ENCODE data around the gene MORN1. TPM values are rescaled to one million over a fixed set of nuclear protein-coding genes. Genes with fewer than 3 reads are reported as not detected.

MORN1 gene
- total RNA-seq, 4 donors from 2014 or later, result 7.0 to 9.8 (median 8.0) TPM

DNA sequence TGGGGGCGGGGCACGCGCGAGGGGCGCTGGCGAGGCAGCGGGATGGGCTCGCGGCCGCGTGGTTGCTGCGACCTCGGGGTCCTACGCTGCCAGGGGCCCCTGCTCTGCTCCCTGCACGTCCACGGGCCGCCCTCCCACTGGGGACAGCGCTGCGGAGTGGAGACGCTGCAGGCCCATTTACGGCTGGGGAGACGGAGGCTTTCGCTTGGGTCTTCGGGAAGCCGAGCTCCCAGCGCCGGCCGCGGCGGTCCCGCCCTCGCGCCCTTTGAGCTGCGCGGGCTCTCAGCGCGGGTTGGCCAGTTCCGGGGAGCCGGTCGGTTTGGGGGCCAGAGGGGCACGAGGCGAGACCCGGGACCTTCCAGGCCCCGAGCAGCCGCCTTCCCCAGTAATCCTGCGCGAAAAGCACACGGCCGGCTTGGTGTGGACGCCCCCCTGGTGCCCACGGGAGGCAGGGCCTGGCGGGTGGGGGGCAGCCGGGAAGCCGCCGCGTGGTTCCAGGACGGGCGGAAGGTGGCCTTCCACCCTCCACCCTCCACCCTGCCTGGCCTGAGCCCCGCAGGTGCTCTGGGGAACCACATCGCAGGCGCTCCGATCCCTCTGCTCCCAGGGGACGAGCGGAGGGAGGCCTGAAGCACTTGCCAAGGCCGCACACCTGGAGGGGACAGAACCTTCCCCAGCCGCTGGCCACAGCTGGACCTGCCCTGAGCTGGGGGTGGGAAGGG is 21.6 kb upstream of the MORN1 start:
- intact Hi-C loops (cut with DNase I), result loop anchor here (2.0 to 5.0 kb wide), 3 partner anchors 114 to 229 kb away; partner anchors contain the start of gene PANK4
- Histone ChIP-seq H3K9me3 (no peaks in the 10 kb centered on the region), H3K27ac (replicated peaks in 1 of 4) (peak overlapping the region; percentile 87 to 95 (median 92)), H3K4me1 (peaks cover 27 to 37% (median 30%) of the 10 kb centered on the region in 4 donors), H3K4me3 (peak overlapping the region; percentile 75 to 97 (median 94)), H3K27me3 (peaks cover 0 to 28% (median 6%) of the 10 kb centered on the region in 4 donors), H3K36me3 (peaks cover 8 to 23% (median 16%) of the 10 kb centered on the region in 4 donors)
- peak; percentile 94 for DNase-seq (ENCODE audit: extremely low spot score)
- TF ChIP-seq, protein P1, sequence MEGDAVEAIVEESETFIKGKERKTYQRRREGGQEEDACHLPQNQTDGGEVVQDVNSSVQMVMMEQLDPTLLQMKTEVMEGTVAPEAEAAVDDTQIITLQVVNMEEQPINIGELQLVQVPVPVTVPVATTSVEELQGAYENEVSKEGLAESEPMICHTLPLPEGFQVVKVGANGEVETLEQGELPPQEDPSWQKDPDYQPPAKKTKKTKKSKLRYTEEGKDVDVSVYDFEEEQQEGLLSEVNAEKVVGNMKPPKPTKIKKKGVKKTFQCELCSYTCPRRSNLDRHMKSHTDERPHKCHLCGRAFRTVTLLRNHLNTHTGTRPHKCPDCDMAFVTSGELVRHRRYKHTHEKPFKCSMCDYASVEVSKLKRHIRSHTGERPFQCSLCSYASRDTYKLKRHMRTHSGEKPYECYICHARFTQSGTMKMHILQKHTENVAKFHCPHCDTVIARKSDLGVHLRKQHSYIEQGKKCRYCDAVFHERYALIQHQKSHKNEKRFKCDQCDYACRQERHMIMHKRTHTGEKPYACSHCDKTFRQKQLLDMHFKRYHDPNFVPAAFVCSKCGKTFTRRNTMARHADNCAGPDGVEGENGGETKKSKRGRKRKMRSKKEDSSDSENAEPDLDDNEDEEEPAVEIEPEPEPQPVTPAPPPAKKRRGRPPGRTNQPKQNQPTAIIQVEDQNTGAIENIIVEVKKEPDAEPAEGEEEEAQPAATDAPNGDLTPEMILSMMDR (IDR thresholded peaks at IDR 0.05), result no peak
- TF ChIP-seq POLR2A (IDR thresholded peaks at IDR 0.05; ENCODE audit: low read depth), result no peak
- TF ChIP-seq POLR2AphosphoS5 (IDR thresholded peaks at IDR 0.05), result peak in 1 of 2 donors; percentile 73
- TF ChIP-seq EP300 (IDR thresholded peaks at IDR 0.05), result no peak
- 9% methylated on average over 6 of the region's 66 CpGs for WGBS

DNA sequence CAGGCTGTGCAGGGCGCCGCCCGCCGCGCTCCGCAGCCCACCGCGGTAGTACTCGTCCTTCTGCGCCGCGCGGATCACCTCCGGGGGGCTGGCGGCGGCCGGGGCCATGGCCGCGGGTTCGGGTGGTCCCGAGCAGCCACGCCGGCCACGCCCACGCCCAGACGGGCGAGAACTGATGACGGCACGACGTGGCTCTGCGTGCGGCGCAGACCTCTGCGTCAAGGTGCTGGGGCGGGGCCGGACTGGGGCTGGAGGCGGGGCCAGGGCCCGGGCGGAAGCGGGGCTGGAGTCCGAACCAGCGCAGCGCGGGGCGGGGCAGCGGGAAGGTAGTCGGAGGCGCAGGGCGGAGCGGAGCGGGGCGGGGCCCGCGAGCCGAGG is 21.0 kb upstream of the MORN1 start, which contains the start of gene PEX10:
Gene PEX10 (minus strand): TSS at position 170 of the 378 bp plus-strand sequence. CDS start 62 bp downstream, at position 108.
- intact Hi-C loops (cut with DNase I), result loop anchor here (2.0 to 5.0 kb wide), 3 partner anchors 115 to 230 kb away; partner anchors contain the start of gene PANK4
- 3% methylated on average over 8 of the region's 55 CpGs for WGBS
- H3K4me3 ChIP-seq, result peak within 1 kb of the TSS; percentile 75 to 97 (median 94)

DNA sequence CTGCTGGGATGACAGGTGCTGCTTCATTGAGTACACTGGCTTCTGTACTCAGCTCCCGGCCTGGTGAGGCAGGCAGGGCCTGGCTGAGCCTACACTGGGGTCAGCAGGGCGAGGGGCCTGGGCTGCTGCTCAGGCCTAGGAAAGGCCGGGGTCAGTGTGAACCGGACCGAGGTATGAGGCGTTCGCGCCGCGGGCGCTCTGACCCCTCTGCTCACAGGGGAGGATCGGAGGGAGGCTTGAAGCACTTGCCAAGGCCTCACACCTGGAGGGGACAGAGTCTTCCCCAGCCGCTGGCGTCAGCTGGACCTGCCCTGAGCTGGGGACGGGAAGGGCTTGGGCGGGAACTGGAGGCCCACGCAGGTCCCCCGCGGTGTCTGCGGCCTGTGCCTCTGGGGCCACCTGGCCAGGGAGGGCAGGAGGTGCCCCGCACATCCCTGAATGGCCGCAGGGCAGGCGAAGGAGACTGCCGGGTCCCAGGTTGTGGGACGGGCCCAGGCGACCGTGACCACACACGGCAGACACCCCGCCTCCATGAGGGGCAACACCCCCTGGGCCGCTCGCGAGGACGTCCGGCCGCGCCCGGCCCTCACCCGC is 20.5 kb upstream of the MORN1 start:
- intact Hi-C loops (cut with DNase I), result loop anchor here (2.0 to 5.0 kb wide), 3 partner anchors 115 to 230 kb away; partner anchors contain the start of gene PANK4
- H3K36me3 ChIP-seq, result peaks cover 9 to 34% (median 24%) of the 10 kb centered on the region in 4 donors
- peak overlapping the region; percentile 87 to 95 (median 92) for H3K27ac ChIP-seq (replicated peaks in 1 of 4)
- peaks cover 27 to 37% (median 30%) of the 10 kb centered on the region in 4 donors for H3K4me1 ChIP-seq
- peaks cover 0 to 18% (median under 1%) of the 10 kb centered on the region in 4 donors for H3K27me3 ChIP-seq
- no peaks in the 10 kb centered on the region for H3K9me3 ChIP-seq
- TF ChIP-seq, protein P1 (IDR thresholded peaks at IDR 0.05), result no peak
- TF ChIP-seq POLR2A (IDR thresholded peaks at IDR 0.05; ENCODE audit: low read depth) (no peak), EP300 (IDR thresholded peaks at IDR 0.05) (no peak), POLR2AphosphoS5 (IDR thresholded peaks at IDR 0.05) (no peak)
- peak overlapping the region; percentile 75 to 97 (median 94) for H3K4me3 ChIP-seq
- DNase-seq (ENCODE audit: extremely low spot score), result no peak
- 10% methylated on average over 8 of the region's 38 CpGs for WGBS

More for the DNA sequence above, 21.0 kb upstream of the MORN1 start, which contains the start of gene PEX10:
- TF ChIP-seq POLR2AphosphoS5 (IDR thresholded peaks at IDR 0.05) (peak; percentile 78 to 94), POLR2A (IDR thresholded peaks at IDR 0.05; ENCODE audit: low read depth) (no peak), EP300 (IDR thresholded peaks at IDR 0.05) (no peak)
- TF ChIP-seq, protein P1 (IDR thresholded peaks at IDR 0.05), result peak in 1 of 3 experiments; percentile 4
- Histone ChIP-seq H3K9me3 (no peaks in the 10 kb centered on the region), H3K27me3 (peaks cover 0 to 23% (median 3%) of the 10 kb centered on the region in 4 donors), H3K36me3 (peaks cover 9 to 29% (median 20%) of the 10 kb centered on the region in 4 donors), H3K27ac (replicated peaks in 1 of 4) (peak within 1 kb of the TSS; percentile 87 to 95 (median 92)), H3K4me1 (peaks cover 27 to 37% (median 30%) of the 10 kb centered on the region in 4 donors)
- DNase-seq (ENCODE audit: extremely low spot score), result peak; percentile 99

DNA sequence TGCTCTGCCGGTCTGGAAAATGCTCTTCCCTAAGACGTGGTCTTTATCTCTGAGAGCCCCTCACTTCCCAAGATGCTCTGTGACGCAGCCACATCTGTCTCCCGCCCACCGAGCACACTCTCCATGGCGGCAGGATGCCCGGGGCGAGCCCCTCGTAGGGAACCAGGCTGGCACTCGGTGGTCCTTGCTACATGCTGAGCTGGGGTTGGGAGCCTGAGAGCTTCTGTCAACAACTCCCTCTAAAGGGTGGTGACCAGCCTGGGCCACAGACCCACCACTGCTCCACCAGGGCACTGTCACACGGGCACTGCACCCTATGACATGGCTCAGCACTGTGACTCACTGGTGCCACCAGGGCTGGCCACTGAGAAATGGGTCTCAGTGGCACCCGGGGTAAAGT is 18.4 kb upstream of the MORN1 start:
- no peak for TF ChIP-seq POLR2A (IDR thresholded peaks at IDR 0.05; ENCODE audit: low read depth)
- no peak for TF ChIP-seq POLR2AphosphoS5 (IDR thresholded peaks at IDR 0.05)
- no peak for TF ChIP-seq EP300 (IDR thresholded peaks at IDR 0.05)
- WGBS, result 91% methylated on average over 8 of the region's 12 CpGs
- intact Hi-C loops (cut with DNase I), result loop anchor here (5.0 kb wide), 2 partner anchors 118 to 233 kb away; partner anchors contain the start of gene PANK4
- H3K27me3 ChIP-seq, result no peaks in the 10 kb centered on the region
- no peak for DNase-seq (ENCODE audit: extremely low spot score)
- H3K27ac ChIP-seq (replicated peaks in 1 of 4), result no peak overlapping the region
- no peaks in the 10 kb centered on the region for H3K9me3 ChIP-seq
- peaks cover 13 to 55% (median 45%) of the 10 kb centered on the region in 4 donors for H3K36me3 ChIP-seq
- H3K4me3 ChIP-seq, result no peak overlapping the region
- H3K4me1 ChIP-seq, result peaks cover 27 to 37% (median 30%) of the 10 kb centered on the region in 4 donors

All from esophagus muscularis mucosa (tissue), 4 donors.